HepG2 (cell line): ENCODE data around the gene FDXR. TPM values are rescaled to one million over a fixed set of nuclear protein-coding genes. Genes with fewer than 3 reads are reported as not detected.

Experiments
- CCDC6 ChIP-seq: sonication (generic); formaldehyde crosslinking; IDR thresholded peaks from 2 replicates; pipeline ENCODE4 v1.8.1; 2022; ENCODE audit warnings: mild to moderate bottlenecking, missing genetic modification reagents, moderate library complexity
- DR1 ChIP-seq: sonication (generic); formaldehyde crosslinking; IDR thresholded peaks from 2 replicates; pipeline ENCODE4 v1.8.0; 2021; ENCODE audit warnings: mild to moderate bottlenecking, missing genetic modification reagents, inconsistent platforms
- GMEB2 ChIP-seq: IDR thresholded peaks from 2 replicates; pipeline ENCODE4 v1.6.1; 2016; ENCODE audit warnings: missing biosample characterization, missing genetic modification reagents, low read depth
- KAT2B ChIP-seq: fragments of 150-350 bp; IDR thresholded peaks from 2 replicates; pipeline ENCODE4 v1.6.1; 2014; ENCODE audit warnings: low read depth, low read length, borderline replicate concordance
- SP2 ChIP-seq: sonication (generic); formaldehyde crosslinking; IDR thresholded peaks from 2 replicates; pipeline ENCODE4 v1.5.1; 2020; ENCODE audit warnings: mild to moderate bottlenecking, missing genetic modification reagents
- TBX2 ChIP-seq: sonication (generic); formaldehyde crosslinking; IDR thresholded peaks from 2 replicates; pipeline ENCODE4 v1.5.0; 2020; ENCODE audit warnings: missing genetic modification reagents, mild to moderate bottlenecking, borderline replicate concordance
- ZBTB25 ChIP-seq: IDR thresholded peaks from 2 replicates; pipeline ENCODE4 v1.6.1; 2018; ENCODE audit warnings: missing genetic modification reagents
- ZNF142 ChIP-seq: sonication (generic); formaldehyde crosslinking; IDR thresholded peaks from 2 replicates; pipeline ENCODE4 v1.4.0; 2020; ENCODE audit warnings: missing genetic modification reagents
- ZNF552 ChIP-seq: sonication (generic); formaldehyde crosslinking; IDR thresholded peaks from 2 replicates; pipeline ENCODE4 v1.9.0; 2022; ENCODE audit warnings: missing genetic modification reagents, mild to moderate bottlenecking, borderline replicate concordance
- ZNF576 ChIP-seq: sonication (generic); formaldehyde crosslinking; IDR thresholded peaks from 2 replicates; pipeline ENCODE4 v1.4.0; 2020; ENCODE audit warnings: mild to moderate bottlenecking, missing genetic modification reagents
- ZNF776 ChIP-seq: sonication (generic); formaldehyde crosslinking; IDR thresholded peaks from 2 replicates; pipeline ENCODE4 v1.4.0; 2020; ENCODE audit warnings: mild to moderate bottlenecking, missing genetic modification reagents
- polyA plus RNA-seq, 8 experiments: library from polyadenylated mRNA; depleted of rRNA in 3 of 8; stranded (reverse) in 7 of 8; unstranded in 1 of 8; fragments of >200 nt; fragmentation: Illumina TruSeq in 4 of 8; extraction: Trizol in 4 of 8; gene quantifications; 2 replicates each; pipeline versions ENCODE4 v1.2.1 to v1.2.3, GENCODE V29; 2011 to 2016; ENCODE audit warnings: low read depth in 4 of 8, missing spikeins in 1 of 8, mixed read lengths in 1 of 8; ENCODE audit not compliant: insufficient read depth in 1 of 8
- total RNA-seq, 5 experiments: library from RNA; depleted of rRNA; stranded (reverse); fragments of >200 nt; fragmentation: Illumina TruSeq; extraction: Trizol; gene quantifications; 2 replicates each; pipeline ENCODE4 v1.2.3, GENCODE V29; 2016; ENCODE audit warnings: low read depth in 1 of 5
- TF ChIP-seq, protein P1 (sequence below): IDR thresholded peaks from 2 replicates; pipeline ENCODE4 v1.6.1; 2012; ENCODE audit warnings: low read depth, low read length, improper control_type of control experiment
- TF ChIP-seq, protein P2 (sequence below): sonication (generic); formaldehyde crosslinking; conservative IDR thresholded peaks from 2 replicates; pipeline ENCODE4 v1.4.0; 2020; ENCODE audit warnings: mild to moderate bottlenecking, missing genetic modification reagents, moderate library complexity

The FDXR gene
- total and polyA plus RNA-seq, 2 of the 13 experiments (the other 11 are each of a cell fraction or from before 2014, with no cell fraction given), result 23.4 to 116 TPM

- TF ChIP-seq GMEB2, result peak; percentile 11; the same call in 1 of the 2 replicates
- peak; percentile 67 for TF ChIP-seq TBX2 (CRISPR knock-in tag)
- TF ChIP-seq, protein P1, sequence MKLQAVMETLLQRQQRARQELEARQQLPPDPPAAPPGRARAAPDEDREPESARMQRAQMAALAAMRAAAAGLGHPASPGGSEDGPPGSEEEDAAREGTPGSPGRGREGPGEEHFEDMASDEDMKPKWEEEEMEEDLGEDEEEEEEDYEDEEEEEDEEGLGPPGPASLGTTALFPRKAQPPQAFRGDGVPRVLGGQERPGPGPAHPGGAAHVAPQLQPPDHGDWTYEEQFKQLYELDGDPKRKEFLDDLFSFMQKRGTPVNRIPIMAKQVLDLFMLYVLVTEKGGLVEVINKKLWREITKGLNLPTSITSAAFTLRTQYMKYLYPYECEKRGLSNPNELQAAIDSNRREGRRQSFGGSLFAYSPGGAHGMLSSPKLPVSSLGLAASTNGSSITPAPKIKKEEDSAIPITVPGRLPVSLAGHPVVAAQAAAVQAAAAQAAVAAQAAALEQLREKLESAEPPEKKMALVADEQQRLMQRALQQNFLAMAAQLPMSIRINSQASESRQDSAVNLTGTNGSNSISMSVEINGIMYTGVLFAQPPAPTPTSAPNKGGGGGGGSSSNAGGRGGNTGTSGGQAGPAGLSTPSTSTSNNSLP, result no peak
- TF ChIP-seq ZNF552, result peak; percentile 60; the same call in 1 of the 2 replicates
- TF ChIP-seq CCDC6 (CRISPR knock-in tag), result no peak
- peak; percentile 56; the same call in 1 of the 2 replicates for TF ChIP-seq ZNF776
- TF ChIP-seq SP2 (CRISPR knock-in tag), result no peak
- peak; percentile 66; the same call in 1 of the 2 replicates for TF ChIP-seq DR1
- TF ChIP-seq, protein P2, sequence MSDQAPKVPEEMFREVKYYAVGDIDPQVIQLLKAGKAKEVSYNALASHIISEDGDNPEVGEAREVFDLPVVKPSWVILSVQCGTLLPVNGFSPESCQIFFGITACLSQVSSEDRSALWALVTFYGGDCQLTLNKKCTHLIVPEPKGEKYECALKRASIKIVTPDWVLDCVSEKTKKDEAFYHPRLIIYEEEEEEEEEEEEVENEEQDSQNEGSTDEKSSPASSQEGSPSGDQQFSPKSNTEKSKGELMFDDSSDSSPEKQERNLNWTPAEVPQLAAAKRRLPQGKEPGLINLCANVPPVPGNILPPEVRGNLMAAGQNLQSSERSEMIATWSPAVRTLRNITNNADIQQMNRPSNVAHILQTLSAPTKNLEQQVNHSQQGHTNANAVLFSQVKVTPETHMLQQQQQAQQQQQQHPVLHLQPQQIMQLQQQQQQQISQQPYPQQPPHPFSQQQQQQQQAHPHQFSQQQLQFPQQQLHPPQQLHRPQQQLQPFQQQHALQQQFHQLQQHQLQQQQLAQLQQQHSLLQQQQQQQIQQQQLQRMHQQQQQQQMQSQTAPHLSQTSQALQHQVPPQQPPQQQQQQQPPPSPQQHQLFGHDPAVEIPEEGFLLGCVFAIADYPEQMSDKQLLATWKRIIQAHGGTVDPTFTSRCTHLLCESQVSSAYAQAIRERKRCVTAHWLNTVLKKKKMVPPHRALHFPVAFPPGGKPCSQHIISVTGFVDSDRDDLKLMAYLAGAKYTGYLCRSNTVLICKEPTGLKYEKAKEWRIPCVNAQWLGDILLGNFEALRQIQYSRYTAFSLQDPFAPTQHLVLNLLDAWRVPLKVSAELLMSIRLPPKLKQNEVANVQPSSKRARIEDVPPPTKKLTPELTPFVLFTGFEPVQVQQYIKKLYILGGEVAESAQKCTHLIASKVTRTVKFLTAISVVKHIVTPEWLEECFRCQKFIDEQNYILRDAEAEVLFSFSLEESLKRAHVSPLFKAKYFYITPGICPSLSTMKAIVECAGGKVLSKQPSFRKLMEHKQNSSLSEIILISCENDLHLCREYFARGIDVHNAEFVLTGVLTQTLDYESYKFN, result 0 out of 2 replicates have a peak, but pooled peaks have one; percentile 10
- no peak for TF ChIP-seq KAT2B
- TF ChIP-seq ZNF142 (CRISPR knock-in tag), result peak; percentile 56; the same call in 1 of the 2 replicates
- 0 out of 2 replicates have a peak, but pooled peaks have one; percentile 23 for TF ChIP-seq ZNF576 (CRISPR knock-in tag)
- TF ChIP-seq ZBTB25 (CRISPR knock-in tag), result no peak; the same call in 1 of the 2 replicates
These were observed at the start of gene FDXR (continued) for GRCh38 chr17:74872313-74873036.
